HUDEP-2 (cell line): ENCODE measurements around the gene DCN.

Source experiments
- DNase-seq, 76 experiments: peaks; one replicate each; lab custom pipeline; 2025; ENCODE audit not compliant: unreplicated experiment in 76 of 76; lab: John Stamatoyannopoulos, UW

DCN gene

GRCh38 chr12:91188778-91189177 is 6.2 kb upstream of the DCN start:
- DNase-seq, result no peak

GRCh38 chr12:91186156-91186555 is 3.5 kb upstream of the DCN start:
- no peak for DNase-seq

GRCh38 chr12:91185421-91185820 is 2.8 kb upstream of the DCN start:
- DNase-seq, result no peak

GRCh38 chr12:91183551-91183950 is 934 bp upstream of the DCN start:
- DNase-seq, result no peak

- no peak for DNase-seq
These were observed 1.8 kb downstream of the DCN start for GRCh38 chr12:91180582-91181395.

GRCh38 chr12:91179966-91180561 is 2.6 kb downstream of the DCN start:
- no peak for DNase-seq

- DNase-seq, result no peak
These were observed 3.3 kb downstream of the DCN start for GRCh38 chr12:91179315-91179714.

- no peak for DNase-seq
These were observed 3.8 kb downstream of the DCN start for GRCh38 chr12:91178781-91179180.

- DNase-seq, result no peak
These were observed 4.5 kb downstream of the DCN start for GRCh38 chr12:91178139-91178561.

GRCh38 chr12:91177381-91177780 is 5.2 kb downstream of the DCN start:
- DNase-seq, result no peak

GRCh38 chr12:91176915-91177314 is 5.7 kb downstream of the DCN start:
- no peak for DNase-seq

- no peak for DNase-seq
These were observed 6.3 kb downstream of the DCN start for GRCh38 chr12:91176358-91176757.

- no peak for DNase-seq
These were observed 9.5 kb downstream of the DCN start for GRCh38 chr12:91173124-91173523.

- no peak for DNase-seq
These were observed 10.5 kb downstream of the DCN start for GRCh38 chr12:91172096-91172495.

- no peak for DNase-seq
These were observed 11.1 kb downstream of the DCN start for GRCh38 chr12:91171476-91171875.

GRCh38 chr12:91163116-91163515 is 19.5 kb downstream of the DCN start:
- DNase-seq, result no peak

- DNase-seq, result no peak
These were observed 21.6 kb downstream of the DCN start for GRCh38 chr12:91161009-91161408.

GRCh38 chr12:91155990-91156389 is 26.6 kb downstream of the DCN start:
- DNase-seq, result no peak

- DNase-seq, result no peak
These were observed 28.5 kb downstream of the DCN start for GRCh38 chr12:91154131-91154530.

- no peak for DNase-seq
These were observed 38.6 kb downstream of the DCN start for GRCh38 chr12:91144053-91144452.

- no peak for DNase-seq
These were observed 39.4 kb downstream of the DCN start for GRCh38 chr12:91143206-91143605.

GRCh38 chr12:91142221-91142631 is 40.4 kb downstream of the DCN start:
- DNase-seq, result no peak
